Spleen (tissue), 11 donors: Measurements from ENCODE around the gene CMPK1. TPM values are rescaled to one million over a fixed set of nuclear protein-coding genes. Genes with fewer than 3 reads are reported as not detected.

ENCODE experiments used
- DNase-seq: peaks from one replicate; pipeline ENCODE4 v3.0.0-alpha.2; 2020
- H3K27ac ChIP-seq, 8 donors: fragments of 200-600 bp; sonication (generic) in 7 of 8; 1 replicate in 4 of 8; 2 replicates in 4 of 8; pipeline versions ENCODE4 v1.5.0 to v1.8.0; 2016 to 2021; ENCODE audit warnings: inconsistent platforms in 4 of 8, mild to moderate bottlenecking in 4 of 8, moderate library complexity in 1 of 8
- H3K27me3 ChIP-seq, 7 donors: fragments of 200-600 bp; sonication (generic) in 6 of 7; replicated peaks in 1 of 7; 1 replicate in 4 of 7; 2 replicates in 3 of 7; pipeline versions ENCODE4 v1.5.0 to v1.8.0; 2016 to 2021; ENCODE audit warnings: inconsistent platforms in 3 of 7, mild to moderate bottlenecking in 1 of 7
- H3K36me3 ChIP-seq, 6 donors: fragments of 200-600 bp; sonication (generic) in 5 of 6; 1 replicate in 4 of 6; 2 replicates in 2 of 6; pipeline versions ENCODE4 v1.5.0 to v1.8.0; 2016 to 2021; ENCODE audit warnings: inconsistent platforms in 2 of 6
- H3K4me1 ChIP-seq, 6 donors: fragments of 200-600 bp; sonication (generic) in 5 of 6; 1 replicate in 3 of 6; 2 replicates in 3 of 6; pipeline versions ENCODE4 v1.5.0 to v1.8.0; 2016 to 2021; ENCODE audit warnings: inconsistent platforms in 3 of 6
- H3K4me3 ChIP-seq, 8 donors: fragments of 200-600 bp; sonication (generic) in 7 of 8; 1 replicate in 4 of 8; 2 replicates in 4 of 8; pipeline versions ENCODE4 v1.5.0 to v1.8.0; 2016 to 2021; ENCODE audit warnings: inconsistent platforms in 4 of 8, mild to moderate bottlenecking in 4 of 8, moderate library complexity in 2 of 8
- H3K9me3 ChIP-seq, 8 donors: fragments of 200-600 bp; sonication (generic) in 7 of 8; 1 replicate in 4 of 8; 2 replicates in 4 of 8; pipeline versions ENCODE4 v1.5.0 to v1.8.0; 2016 to 2021; ENCODE audit warnings: inconsistent platforms in 4 of 8
- CTCF ChIP-seq, 11 experiments: fragments of 200-600 bp in 7 of 11; fragments of 450-650 bp in 4 of 11; sonication (generic) in 4 of 11; IDR thresholded peaks in 8 of 11; conservative IDR thresholded peaks in 3 of 11; 1 replicate in 7 of 11; 2 replicates in 4 of 11; pipeline versions ENCODE4 v1.4.0 to v1.8.0; 2016 to 2021; ENCODE audit warnings: antibody characterized with exemption in 11 of 11, inconsistent platforms in 4 of 11, mild to moderate bottlenecking in 1 of 11
- POLR2A ChIP-seq, 3 donors: fragments of 450-650 bp; IDR thresholded peaks; one replicate each; pipeline ENCODE4 v1.5.1; 2017; ENCODE audit warnings: antibody characterized with exemption in 3 of 3, mild to moderate bottlenecking in 1 of 3
- POLR2AphosphoS5 ChIP-seq, 3 donors: sonication (generic); formaldehyde crosslinking; IDR thresholded peaks; one replicate each; pipeline ENCODE4 v1.5.1; 2017; ENCODE audit warnings: antibody characterized with exemption in 3 of 3
- WGBS, 5 donors: extraction: QIAGEN DNeasy Blood & Tissue Kit in 3 of 5; methylation state at CpG; one replicate each; pipeline versions ENCODE4 v1.1.5 to v1.1.7; 2013 to 2018; 5-methylcytosine and 5-hydroxymethylcytosine counted together
- intact Hi-C: fragments of 100-400 bp; cut with DNase I; formaldehyde crosslinking; loops from one replicate; pipeline ENCODE4 v1.15.0; 2023; ENCODE audit warnings: low total_unique reads
- polyA plus RNA-seq, 3 donors: library from polyadenylated mRNA; stranded (reverse); fragments of 200-250 nt; gene quantifications; one replicate each; pipeline ENCODE4 v1.2.1, GENCODE V29; 2013
- total RNA-seq, 7 donors: library from RNA; depleted of rRNA in 3 of 7; stranded (reverse); fragments of >200 nt in 3 of 7; fragmentation: NEBNext Ultra II Directional in 4 of 7; extraction: Animal tissue kit (Norgen Biotek cat#: 25700) in 4 of 7; gene quantifications; one replicate each; pipeline versions ENCODE4 v1.1.0 to v1.2.1, GENCODE V29; 2016 to 2021
- donor health status: healthy with polysubstance abuse.
- donor health status: DM: no; HTN: no; CAD: no; lungs with moderate emphysema.
- donor health status: DM: no; HTN: no; CAD: no.
- donor health status: Bipolar disorder and iron deficiency.
- donor health status: healthy.
- donor health status: DM: no; HTN: no; CAD: no.
- donor health status: DM: yes; HTN: yes; CAD: no.

CMPK1 gene
- total and polyA plus RNA-seq, 10 donors, result 69.8 to 101 (median 86.2) TPM

- TF ChIP-seq POLR2AphosphoS5 (IDR thresholded peaks at IDR 0.05) (no peak), CTCF (IDR thresholded peaks at IDR 0.05 in 8 of 11, conservative IDR thresholded peaks at IDR 0.05 in 3 of 11) (no peak), POLR2A (IDR thresholded peaks at IDR 0.05) (no peak)
- no peaks in the 10 kb centered on the region for H3K4me1 ChIP-seq
- WGBS, 5 donors, result 39 to 77% (median 60%) methylated on average over 1 of the region's 1 CpG
- DNase-seq, result no peak
- H3K9me3 ChIP-seq, result no peaks in the 10 kb centered on the region
- intact Hi-C loops, result no loop called here
- no peak overlapping the region for H3K4me3 ChIP-seq
- no peaks in the 10 kb centered on the region for H3K36me3 ChIP-seq
- no peak overlapping the region for H3K27ac ChIP-seq
- H3K27me3 ChIP-seq, result no peaks in the 10 kb centered on the region
These were observed 10.0 kb upstream of the CMPK1 start for GRCh38 chr1:47323599-47324031.

- H3K9me3 ChIP-seq, result no peaks in the 10 kb centered on the region
- H3K4me3 ChIP-seq, result no peak overlapping the region
- H3K36me3 ChIP-seq, result no peaks in the 10 kb centered on the region
- WGBS, 5 donors, result 89 to 98% (median 94%) methylated on average over 3 of the region's 3 CpGs
- intact Hi-C loops, result no loop called here
- H3K27me3 ChIP-seq, result no peaks in the 10 kb centered on the region
- no peak for DNase-seq
- H3K27ac ChIP-seq, result no peak overlapping the region
- TF ChIP-seq POLR2AphosphoS5 (IDR thresholded peaks at IDR 0.05) (no peak), POLR2A (IDR thresholded peaks at IDR 0.05) (no peak), CTCF (IDR thresholded peaks at IDR 0.05 in 8 of 11, conservative IDR thresholded peaks at IDR 0.05 in 3 of 11) (no peak)
- no peaks in the 10 kb centered on the region for H3K4me1 ChIP-seq
These were observed 8.9 kb upstream of the CMPK1 start for GRCh38 chr1:47324682-47325081.

GRCh38 chr1:47325528-47325927 is 8.1 kb upstream of the CMPK1 start:
- Histone ChIP-seq H3K9me3 (no peaks in the 10 kb centered on the region), H3K27ac (no peak overlapping the region), H3K36me3 (no peaks in the 10 kb centered on the region), H3K4me1 (no peaks in the 10 kb centered on the region), H3K27me3 (no peaks in the 10 kb centered on the region), H3K4me3 (no peak overlapping the region)
- DNase-seq, result no peak
- WGBS, 5 donors, result 59 to 93% (median 80%) methylated on average over 2 of the region's 2 CpGs
- intact Hi-C loops, result no loop called here
- no peak for TF ChIP-seq POLR2AphosphoS5 (IDR thresholded peaks at IDR 0.05)
- TF ChIP-seq CTCF (IDR thresholded peaks at IDR 0.05 in 8 of 11, conservative IDR thresholded peaks at IDR 0.05 in 3 of 11), result no peak
- no peak for TF ChIP-seq POLR2A (IDR thresholded peaks at IDR 0.05)

GRCh38 chr1:47326271-47326670 is 7.3 kb upstream of the CMPK1 start:
- Histone ChIP-seq H3K36me3 (no peaks in the 10 kb centered on the region), H3K27ac (no peak overlapping the region), H3K27me3 (no peaks in the 10 kb centered on the region), H3K4me3 (no peak overlapping the region), H3K4me1 (no peaks in the 10 kb centered on the region), H3K9me3 (no peaks in the 10 kb centered on the region)
- WGBS, 5 donors, result 68 to 98% (median 94%) methylated on average over 2 of the region's 2 CpGs
- DNase-seq, result no peak
- intact Hi-C loops, result no loop called here
- TF ChIP-seq POLR2A (IDR thresholded peaks at IDR 0.05) (no peak), CTCF (IDR thresholded peaks at IDR 0.05 in 8 of 11, conservative IDR thresholded peaks at IDR 0.05 in 3 of 11) (no peak), POLR2AphosphoS5 (IDR thresholded peaks at IDR 0.05) (no peak)
